GM21515 (cell line): Measurements from ENCODE around the gene MC1R.
A peak's percentile ranks its signal among the peaks of the same experiment; 100 is the strongest.
"Not testable (repeated sequence)": the region's sequence is repeated elsewhere in the genome, so short reads cannot be mapped to it uniquely, and the experiment has no call there.

ENCODE experiments used
- ATAC-seq: cut with Tn5 transposase; IDR thresholded peaks from one replicate; pipeline ENCODE4 v1.9.1; 2021; ENCODE audit not compliant: unreplicated experiment

MC1R gene

GRCh38 chr16:89913408-89914387, 5.0 kb upstream of the MC1R start:
- no peak for ATAC-seq

GRCh38 chr16:89914642-89915285, 3.9 kb upstream of the MC1R start:
- not testable (repeated sequence) for ATAC-seq

- no peak for ATAC-seq
Observed at GRCh38 chr16:89915303-89916232, 3.1 kb upstream of the MC1R start.

GRCh38 chr16:89917773-89918452, 749 bp upstream of the MC1R start:
- peak; percentile 74 for ATAC-seq

GRCh38 chr16:89919535-89920406, 1.1 kb downstream of the MC1R start:
- ATAC-seq, result no peak

GRCh38 chr16:89920723-89921122, 2.1 kb downstream of the MC1R start:
- no peak for ATAC-seq

GRCh38 chr16:89921131-89921701, 2.6 kb downstream of the MC1R start:
- ATAC-seq, result no peak

- ATAC-seq, result no peak
Observed at GRCh38 chr16:89921702-89922476, 3.2 kb downstream of the MC1R start.

GRCh38 chr16:89922477-89922883, 3.8 kb downstream of the MC1R start:
- ATAC-seq, result no peak

GRCh38 chr16:89922884-89923639, 4.4 kb downstream of the MC1R start, which contains the start of gene TUBB3:
TUBB3 (plus strand) TSS chr16:89923342; CDS start chr16:89923402, 60 bp downstream.
- ATAC-seq, result no peak

GRCh38 chr16:89923640-89924296, 5.1 kb downstream of the MC1R start:
- no peak for ATAC-seq

- no peak for ATAC-seq
Observed at GRCh38 chr16:89924297-89924924, 5.7 kb downstream of the MC1R start.

GRCh38 chr16:89924925-89925307, 6.3 kb downstream of the MC1R start:
- no peak for ATAC-seq

GRCh38 chr16:89925596-89926079, 7.0 kb downstream of the MC1R start:
- ATAC-seq, result no peak

GRCh38 chr16:89931305-89931896, 12.7 kb downstream of the MC1R start:
- no peak for ATAC-seq

- ATAC-seq, result no peak
Observed at GRCh38 chr16:89931964-89932363, 13.3 kb downstream of the MC1R start.
